NCI-H128 (cell line): ENCODE data around the gene PMFBP1.

Source experiments
- DNase-seq: peaks from one replicate; lab custom pipeline; 2025; ENCODE audit not compliant: unreplicated experiment; lab: John Stamatoyannopoulos, UW

Gene PMFBP1

DNA sequence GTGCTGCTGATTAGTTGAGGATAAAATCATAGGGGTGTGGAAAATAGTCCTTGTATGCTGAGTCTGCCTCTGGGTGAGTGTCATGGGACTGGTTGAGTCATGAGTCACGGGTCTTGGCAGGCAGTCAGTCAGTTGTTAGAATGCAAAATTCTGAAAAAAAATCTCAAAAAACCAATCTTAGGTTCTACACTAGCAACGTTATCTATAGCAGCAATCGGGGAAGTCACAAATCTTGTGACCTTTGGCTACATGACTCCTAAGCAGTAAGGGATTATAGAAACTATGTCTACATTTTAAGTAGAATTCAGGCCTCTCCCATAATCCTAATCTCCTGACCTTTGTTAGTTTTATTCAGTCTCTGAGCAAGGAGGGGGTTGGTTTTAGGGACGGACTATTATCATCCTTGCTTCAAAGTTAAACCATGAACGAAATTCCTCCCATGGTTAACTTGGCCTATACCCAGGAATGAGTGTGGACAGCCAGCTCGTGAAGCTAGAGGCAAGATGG lies 18.0 kb upstream of the PMFBP1 start:
- DNase-seq = no peak

DNA sequence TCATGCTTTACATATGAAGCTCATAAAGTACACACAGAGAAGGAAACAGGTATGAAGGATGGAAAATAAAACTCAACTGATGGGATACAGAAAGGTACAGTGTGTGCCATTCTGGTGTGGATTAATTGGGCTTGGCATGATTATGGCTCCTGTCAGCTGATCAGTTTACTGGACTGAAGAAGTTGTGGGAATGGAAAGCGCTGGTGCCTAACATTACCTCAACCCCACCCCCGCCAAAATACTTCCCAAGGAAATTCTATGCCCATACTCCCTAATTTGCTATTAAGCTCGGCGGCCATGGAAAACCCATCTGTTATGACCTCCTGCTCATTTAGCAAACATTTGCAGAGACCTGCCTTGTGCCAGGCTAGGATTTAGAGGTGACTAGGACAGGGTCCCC lies 16.6 kb upstream of the PMFBP1 start:
- no peak for DNase-seq

DNA sequence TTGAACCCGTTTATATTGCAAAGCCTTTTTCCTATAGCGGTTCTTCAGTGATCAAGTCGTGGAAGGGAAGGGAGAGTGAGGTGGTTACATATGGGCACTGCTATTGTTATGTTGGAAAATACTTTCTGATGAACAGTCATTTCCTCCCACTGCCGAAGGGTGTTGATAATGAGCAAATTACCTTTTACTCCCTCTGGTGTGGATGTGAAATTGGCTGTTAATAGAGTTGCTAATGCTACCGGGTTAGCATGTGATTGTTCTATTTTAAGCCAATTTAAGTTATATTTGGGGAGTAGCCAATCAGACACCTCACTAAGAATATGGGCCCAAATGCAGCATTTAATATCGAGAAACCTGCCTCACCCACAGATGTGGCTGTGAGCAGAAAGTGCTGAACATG lies 15.6 kb upstream of the PMFBP1 start:
- no peak for DNase-seq

DNA sequence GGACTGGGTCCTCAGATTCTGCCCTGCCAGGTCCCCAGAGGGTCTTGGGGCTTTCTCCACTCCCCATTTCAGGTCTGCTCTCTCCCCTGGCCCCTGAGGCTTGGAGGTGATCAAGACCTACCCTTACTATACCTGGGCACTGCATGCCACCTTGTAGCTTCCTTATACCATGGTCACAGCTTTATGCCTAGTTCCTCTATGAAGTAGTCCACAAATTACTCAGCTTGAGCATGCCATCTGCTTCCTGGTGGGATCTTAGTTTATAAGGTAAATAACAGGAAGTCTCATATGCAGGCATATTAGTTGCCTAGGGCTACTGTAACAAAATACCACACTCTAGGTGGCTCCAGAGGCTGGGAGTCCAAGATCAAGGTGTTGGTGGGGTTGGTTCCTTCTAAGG lies 11.0 kb upstream of the PMFBP1 start:
- DNase-seq = no peak

DNA sequence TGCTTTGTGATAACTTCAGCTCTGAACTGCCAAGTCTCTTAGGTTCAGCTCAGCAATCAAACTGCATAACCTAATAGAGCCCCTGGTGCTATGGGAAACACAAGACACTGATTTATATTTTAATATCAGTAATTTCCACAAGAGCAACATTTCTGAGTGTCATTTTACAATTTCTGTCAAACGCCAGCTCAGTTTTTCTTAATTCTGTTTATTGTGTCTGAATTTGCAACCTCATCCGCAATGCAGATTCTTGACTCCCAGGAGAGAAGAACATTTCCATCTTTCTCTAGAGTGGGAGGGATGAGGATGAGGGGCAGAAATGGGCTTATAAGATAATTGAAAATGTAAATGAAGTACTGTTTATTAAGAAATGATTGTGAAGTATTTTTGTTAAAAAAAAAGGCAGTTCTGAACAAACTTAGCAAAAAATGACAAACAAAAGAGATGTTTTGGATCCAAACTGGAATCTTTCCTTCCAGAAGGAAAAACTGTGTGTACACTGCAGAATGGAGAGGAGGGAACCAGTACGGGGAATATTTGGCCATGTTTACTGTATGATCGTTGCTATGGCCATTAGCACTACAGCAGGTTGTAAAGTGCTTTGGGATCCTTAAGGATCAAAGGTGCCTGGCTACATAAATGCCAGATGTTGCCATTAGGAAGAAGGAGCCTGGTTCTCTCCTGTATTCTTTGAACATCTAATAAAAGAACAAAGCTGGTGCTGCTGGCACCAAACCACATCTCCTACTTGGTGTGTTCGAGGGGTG lies 7.4 kb upstream of the PMFBP1 start:
- DNase-seq = no peak

DNA sequence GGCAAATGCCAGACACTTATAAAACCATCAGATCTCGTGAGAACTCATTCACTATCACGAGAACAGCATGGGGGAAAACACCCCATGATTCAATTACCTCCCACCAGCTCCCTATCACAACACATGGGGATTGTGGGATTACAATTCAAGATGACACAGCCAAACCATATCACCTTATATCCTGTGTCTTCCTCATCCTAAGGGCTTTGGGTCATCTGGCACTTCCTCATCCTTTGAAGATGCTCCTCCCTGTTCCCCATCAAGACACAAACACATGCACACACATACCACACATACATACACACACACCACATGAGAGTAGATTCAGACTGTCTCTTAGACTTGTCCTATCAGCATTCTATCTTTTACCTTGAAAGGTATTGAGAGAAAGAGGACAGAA lies 2.8 kb upstream of the PMFBP1 start:
- DNase-seq = no peak

DNA sequence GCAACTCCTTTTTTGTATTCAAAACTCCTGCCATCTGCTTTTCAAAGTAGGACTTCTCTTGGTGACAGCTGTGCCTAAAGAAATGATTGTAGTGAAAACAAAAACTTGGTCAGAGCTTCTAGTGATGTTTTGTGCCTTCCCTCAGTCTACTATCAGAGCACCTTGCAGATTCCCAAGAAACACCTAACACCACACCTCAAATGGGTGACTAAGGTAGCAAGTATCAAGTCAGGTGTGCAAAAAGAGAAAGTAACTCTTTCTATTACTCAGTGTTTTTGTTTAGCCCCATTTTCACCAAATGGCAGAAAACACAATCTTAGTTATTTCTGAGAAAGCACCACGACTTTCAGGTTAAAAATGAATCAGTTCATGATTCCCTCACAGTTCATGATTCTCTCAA lies 2.0 kb upstream of the PMFBP1 start:
- DNase-seq = no peak

DNA sequence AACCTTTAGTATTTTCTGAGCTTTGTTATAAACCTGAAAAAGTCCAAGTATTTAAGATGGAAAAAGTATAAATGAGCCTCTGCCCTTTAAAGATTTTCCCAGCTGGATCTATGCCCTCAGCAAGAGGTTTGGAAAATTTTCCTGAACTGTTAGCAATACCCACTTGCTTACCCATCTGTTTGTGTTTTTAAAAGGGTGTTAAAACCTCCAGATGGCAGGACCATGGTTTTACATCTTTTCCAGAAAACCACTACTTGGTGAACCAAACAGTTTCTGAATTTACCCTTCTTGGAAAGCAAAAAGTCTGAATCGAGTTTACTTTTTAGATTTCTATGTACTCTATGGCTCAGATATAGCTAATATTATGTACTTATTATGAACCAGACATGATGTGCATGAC lies 719 bp downstream of the PMFBP1 start:
- DNase-seq = no peak

DNA sequence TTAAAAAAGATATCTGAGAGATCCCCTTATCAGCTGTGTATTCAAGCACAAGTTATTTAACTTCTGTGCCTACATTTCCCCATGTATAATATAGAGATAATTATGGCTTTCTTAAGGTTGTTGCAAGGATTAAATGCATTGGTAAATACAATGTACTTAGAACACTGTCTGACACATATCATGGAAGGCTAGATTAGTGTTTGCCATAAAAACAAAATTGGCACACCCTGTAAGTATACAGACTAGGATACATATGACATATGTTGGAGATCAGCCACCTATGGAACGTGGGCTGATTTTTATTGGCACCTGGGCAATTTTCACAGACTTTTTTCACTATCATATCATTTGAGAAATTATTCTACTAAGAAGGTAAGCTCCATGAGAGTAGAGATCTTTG lies 2.2 kb downstream of the PMFBP1 start:
- DNase-seq = no peak

DNA sequence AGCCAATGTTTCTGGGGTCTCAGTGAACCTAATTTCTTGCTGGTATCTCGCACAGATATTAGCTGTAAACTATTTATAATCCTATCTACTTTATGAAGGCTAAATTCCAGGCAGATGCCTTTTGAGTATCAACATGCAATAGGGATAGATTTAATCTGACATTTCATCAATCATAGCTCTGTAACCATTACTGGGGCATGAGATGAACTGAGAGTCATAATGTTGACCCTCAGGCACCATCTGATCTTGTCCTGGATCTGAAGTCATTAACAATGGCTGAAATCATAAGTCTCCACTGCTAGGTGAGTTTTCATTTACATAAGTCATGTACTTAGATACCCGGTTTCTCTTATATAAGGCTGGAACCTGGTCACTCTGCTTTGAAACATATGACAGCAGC lies 3.6 kb downstream of the PMFBP1 start:
- DNase-seq = no peak

DNA sequence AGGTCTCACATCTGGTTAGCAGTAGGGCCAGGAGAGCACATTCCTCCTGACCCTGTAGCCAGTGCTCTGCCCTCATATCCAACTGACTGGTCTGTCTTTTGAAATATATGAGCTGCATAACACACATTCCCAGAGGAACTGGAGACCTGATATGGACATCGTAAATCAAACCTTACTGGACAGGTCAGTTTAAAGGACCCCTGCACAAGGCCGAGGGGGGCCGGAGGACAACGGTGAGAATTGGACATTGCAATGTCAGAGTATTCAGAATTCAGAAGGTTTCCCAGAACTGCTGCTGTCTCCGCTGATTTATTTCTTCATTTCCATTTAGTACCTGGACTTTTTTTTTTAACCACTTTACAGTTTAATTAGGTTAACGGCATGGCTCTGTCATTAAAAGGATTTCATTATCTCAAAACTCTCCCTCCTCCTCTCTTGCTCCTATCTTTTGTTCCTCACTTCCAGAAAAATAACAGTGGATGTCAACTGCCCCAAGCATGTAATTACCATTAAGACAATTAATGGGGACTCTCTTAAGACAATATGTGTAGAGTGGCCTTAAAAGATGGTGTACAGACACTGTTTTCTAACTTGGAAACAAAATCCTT lies 4.9 kb downstream of the PMFBP1 start:
- DNase-seq = no peak

DNA sequence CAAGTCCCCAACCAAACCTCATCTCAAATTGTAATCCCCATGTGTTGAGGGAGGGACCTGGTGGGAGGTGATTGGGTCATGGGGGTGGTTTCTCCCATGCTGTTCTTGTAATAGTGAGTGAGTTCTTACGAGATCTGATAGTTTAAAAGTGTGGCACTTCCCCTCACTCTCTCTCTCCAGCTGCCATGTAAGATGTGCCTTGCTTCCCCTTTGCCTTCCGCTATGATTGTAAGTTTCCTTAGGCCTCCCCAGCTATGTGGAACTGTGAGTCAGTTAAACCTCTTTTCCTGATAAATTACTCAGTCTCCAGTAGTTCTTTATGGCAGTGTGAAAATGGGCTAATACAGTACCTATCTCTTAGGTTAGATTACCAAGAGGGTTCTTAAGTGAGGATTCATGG lies 5.8 kb downstream of the PMFBP1 start:
- DNase-seq = no peak

DNA sequence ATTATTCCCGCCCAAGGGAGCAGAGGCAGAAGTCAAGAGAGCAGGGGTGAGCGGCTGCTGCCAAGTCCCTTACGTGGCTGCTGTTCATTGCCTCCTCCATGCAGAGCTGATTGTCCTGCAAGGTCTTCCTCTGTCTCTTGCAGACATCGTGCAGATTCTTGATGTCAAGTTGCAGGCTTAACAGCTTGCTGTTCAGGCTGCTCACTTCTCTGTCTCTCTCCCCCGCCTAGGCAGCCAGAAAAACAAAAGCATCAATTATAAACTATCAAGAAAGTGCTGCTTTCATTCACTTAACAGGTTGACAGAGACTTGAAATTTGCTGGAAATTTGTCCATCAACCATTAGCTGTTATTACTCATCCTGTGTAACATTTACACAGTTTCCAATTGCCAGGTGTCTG lies 7.3 kb downstream of the PMFBP1 start:
- no peak for DNase-seq

DNA sequence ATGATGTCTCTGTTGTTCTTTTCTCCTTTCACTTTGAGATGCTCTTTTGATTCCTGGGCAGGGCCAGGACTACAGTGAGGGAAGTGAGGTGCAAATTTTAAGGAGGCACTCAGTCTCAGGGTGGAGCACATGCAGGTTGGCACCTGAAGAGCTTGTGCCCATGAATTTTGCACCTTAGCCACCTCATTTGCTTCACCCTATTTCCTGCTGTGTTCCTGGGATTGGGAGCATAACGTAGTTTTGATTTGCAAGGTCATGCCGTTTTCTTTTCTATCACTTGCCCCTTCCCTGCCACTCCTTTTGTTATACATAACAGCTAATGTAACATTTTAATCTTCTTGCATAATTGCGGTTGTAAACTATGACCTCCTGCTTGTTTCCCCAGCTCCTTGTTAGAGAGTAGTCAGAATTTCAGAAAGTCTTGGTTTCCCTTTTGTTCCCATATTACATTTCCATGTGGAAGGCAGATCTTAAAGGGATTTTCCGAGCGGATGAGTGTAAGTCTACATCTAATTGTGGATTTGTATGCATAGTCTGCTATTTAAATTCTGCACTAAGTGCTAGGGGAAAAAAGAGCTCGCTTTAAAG lies 9.8 kb downstream of the PMFBP1 start:
- no peak for DNase-seq

DNA sequence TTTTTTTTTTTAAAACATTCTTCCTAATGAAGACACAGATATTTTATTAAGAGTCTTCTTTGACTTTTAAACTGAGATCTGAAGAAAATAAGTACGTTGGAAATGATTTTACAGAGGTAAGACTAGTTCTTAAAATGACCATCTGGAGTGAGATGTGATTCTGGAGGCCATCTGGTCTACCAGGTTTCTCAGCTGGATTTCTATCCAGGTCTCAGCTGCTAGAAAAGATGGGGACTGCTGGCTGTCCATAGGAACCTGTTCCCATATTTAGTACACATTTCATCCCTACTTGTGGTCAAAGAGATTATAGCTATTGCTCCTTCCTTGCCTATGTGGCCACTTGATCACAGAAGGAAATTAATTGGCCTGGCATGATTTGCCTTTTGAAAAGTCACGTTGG lies 12.2 kb downstream of the PMFBP1 start:
- no peak for DNase-seq

DNA sequence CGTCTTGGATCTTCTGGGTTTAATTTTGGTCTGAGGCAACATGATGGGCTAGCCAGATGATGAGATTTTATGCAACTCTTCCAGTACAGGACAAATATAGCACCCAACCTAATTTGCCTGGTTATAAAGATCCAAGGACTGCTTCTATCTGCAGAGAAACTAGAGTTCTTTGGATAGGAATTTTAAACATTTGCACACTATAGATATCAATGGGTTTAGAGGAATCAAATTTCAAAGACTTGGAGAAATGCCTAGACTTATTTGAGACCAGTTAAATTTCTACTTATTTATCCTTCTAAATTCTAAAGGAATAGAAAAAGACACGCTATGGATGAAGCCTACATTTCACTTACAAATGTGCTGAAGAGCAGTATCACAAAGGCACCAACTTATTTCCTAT lies 12.6 kb downstream of the PMFBP1 start:
- DNase-seq = no peak

DNA sequence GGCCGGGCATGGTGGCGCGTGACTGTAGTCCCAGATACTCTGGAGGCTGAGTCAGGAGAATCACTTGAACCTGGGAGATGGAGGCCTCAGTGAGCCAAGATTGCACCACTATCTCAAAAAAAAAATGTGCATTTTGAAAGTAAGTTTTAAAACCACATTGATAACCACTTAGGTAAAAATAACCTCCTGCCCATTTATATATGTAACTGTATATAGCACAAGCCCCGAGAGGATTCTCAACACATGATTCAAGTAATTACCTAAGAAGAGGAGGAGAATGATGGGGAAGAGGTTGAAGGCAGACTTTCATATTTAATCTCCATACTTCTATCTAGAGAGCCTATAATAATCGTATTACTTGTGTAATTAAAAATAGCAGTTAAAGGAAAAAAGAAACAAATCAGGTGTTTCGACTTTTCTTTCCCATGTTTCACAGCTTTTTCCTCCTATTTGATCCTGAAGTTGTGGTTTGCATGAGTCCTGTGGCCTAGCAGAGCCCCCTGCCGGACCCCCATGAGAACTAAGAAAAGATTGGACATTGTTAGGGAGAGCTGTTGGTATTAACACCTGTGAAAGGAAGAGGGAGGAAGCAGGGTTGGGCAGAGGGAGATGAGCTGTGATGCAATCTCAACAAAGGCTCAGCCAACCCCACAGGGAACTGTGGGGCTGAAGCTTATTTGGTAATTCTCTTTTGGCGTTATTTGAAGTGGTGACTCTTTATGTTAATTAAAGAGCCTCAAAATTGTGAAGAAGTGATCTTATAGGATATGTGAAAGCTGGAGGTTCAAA lies 22.1 kb downstream of the PMFBP1 start:
- DNase-seq = no peak

DNA sequence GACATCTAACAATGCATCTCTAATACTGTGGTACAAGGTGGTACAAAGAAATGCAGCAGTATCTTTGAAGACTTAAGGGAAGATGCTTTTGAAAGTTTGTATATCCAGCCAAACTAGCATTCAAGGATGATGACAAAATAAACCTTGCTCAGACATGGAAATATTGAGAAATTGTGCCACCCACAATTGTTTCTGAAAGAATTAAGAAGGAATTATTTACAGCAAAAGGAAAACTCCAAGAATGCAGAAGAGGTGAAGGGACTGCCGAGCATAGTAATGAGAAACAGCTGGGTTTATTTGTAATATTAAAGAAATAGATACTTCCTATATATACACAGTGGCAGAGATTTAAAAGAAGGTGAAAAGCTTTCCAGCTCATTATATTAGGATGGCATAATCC lies 29.5 kb downstream of the PMFBP1 start:
- no peak for DNase-seq

DNA sequence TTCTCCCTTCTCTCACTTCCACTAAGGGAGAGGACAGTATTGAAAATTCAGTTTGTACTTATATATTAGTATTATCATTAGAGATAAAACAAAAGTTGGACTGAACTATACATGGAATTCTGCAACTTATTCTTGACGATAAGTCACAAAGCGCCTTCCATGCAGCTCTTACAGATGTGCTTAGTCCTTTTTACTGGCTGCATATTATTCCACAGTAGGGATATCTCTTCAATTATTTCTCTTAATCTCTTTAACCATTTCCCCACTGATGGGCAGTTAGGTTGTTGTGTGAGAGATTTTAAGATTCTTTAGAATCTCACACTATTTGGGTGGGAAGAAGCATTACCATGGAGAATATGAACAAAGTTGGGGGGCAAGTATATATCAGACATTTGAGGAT lies 32.0 kb downstream of the PMFBP1 start:
- DNase-seq = no peak

DNA sequence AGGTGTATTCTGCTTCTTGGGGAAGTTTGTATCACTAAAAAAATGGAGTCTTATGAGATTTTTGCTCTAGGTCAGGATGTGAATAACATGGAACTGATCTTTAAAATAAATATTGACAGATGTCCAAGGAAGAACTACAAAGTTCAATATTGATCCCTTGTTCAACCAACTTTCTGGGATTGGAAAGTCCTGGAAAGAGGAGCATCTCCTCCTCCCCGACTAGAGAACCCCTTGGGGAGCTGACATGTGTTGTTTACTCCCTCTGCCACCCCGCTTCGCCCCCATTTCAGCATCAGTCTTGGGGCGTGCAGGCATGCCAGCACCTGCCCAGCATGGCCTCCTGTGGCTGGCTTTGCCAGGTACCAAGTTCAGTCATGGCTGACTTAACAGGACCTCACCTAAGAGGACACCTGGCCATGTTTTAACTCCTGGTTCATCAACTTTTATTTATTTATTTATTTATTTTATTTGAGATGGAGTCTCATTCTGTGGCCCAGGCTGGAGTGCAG lies 33.8 kb downstream of the PMFBP1 start:
- no peak for DNase-seq

DNA sequence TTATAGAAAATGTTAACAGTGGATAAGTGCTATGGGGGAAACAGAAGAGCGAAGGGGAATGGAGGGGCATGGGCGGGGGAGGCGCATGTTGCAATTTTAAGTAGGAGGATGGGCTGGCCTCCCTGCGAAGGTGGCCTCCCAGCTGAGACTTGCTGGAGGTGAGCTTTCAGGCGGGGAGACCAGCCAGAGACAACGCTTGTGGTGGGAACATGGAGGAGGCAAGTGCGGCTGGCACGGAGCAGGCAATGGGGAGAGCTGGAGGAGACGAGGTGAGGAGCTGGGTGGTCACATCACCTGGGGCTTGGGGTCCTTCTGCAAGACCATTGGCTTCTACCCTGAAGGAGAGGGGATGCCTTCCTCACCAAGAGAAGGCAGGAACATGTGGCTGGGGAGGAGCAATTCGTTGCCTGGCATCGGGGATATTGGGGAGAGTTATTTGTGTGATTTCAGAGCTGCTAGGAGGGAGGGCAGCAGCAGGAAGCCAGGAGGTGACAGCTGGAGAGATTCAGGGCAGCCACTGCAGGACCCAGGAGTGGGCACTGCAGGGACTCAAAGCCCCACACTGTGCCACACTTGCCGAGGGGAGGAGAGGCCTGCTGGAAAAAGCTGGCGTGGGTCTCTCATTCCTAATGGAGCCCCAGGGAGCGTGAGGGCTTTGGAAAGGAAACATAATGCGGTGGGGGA lies 34.4 kb downstream of the PMFBP1 start:
- no peak for DNase-seq
